Measurements from ENCODE around the gene COMMD10. TPM values are rescaled to one million over a fixed set of nuclear protein-coding genes. Genes with fewer than 3 reads are reported as not detected.

The COMMD10 gene
- total and polyA plus RNA-seq, 2 of the 4 experiments (the other 2 are of a cell fraction): 12.8 to 20.4 TPM

DNA sequence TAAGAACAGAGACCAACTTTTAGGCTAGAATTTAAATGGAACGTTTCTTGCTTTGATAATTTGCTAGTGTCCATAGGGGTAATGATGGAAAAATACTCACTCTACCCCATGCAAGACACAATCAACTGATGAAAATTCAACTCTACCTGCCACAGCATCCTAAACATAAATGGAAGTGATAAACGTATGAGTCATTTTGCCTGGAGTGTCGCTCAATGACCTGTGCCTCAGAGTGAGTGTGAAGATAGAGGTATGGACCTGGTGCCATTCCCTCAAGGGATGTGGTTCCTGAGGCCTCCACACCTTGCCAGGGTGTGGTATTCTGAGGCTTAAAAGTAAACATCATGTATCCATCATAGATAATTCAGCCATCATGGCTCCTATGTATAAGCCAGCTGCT lies 38.6 kb upstream of the COMMD10 start:
- no peak overlapping the region for H4K8ac ChIP-seq (ENCODE audit: low read depth in 2 of 2, low read length in 2 of 2)
- H3K9me1 ChIP-seq (ENCODE audit: insufficient read depth, low read length): no peaks in the 10 kb centered on the region; the same call in 1 of the 2 replicates
- H3K23ac ChIP-seq (ENCODE audit: low read depth, low read length): no peak overlapping the region
- H2AK9ac ChIP-seq (replicated peaks; ENCODE audit: low read depth, low read length, poor library complexity): no peak overlapping the region
- in situ Hi-C loops (cut with MboI; ENCODE audit: low sequenced_read_pairs): no loop called here
- H3K4me2 ChIP-seq (ENCODE audit: low read depth, low read length): no peak overlapping the region
- H3K4me1 ChIP-seq (ENCODE audit: control insufficient read depth, insufficient read depth, low read length): no peaks in the 10 kb centered on the region
- no peaks in the 10 kb centered on the region for H3K79me1 ChIP-seq (ENCODE audit: low read depth in 1 of 2, low read length in 2 of 2)
- H3K36me3 ChIP-seq (ENCODE audit: control insufficient read depth, insufficient read depth, low read length): no peaks in the 10 kb centered on the region
- no peak overlapping the region for H3K9ac ChIP-seq (ENCODE audit: low read depth, low read length)
- no peak overlapping the region for H3K18ac ChIP-seq (ENCODE audit: low read depth, low read length)
- intact Hi-C loops (cut with micrococcal nuclease): no loop called here
- H2BK15ac ChIP-seq (ENCODE audit: low read depth, low read length): no peak overlapping the region
- no peak overlapping the region for H2BK120ac ChIP-seq (ENCODE audit: low read depth, low read length)
- no peak for ATAC-seq (ENCODE audit: low read depth)
- no peak overlapping the region for H3K56ac ChIP-seq (ENCODE audit: extremely low read depth, insufficient read depth, low read length)
- H3K4me3 ChIP-seq (ENCODE audit: insufficient read depth, low read depth, low read length): no peak overlapping the region
- CTCF ChIA-PET: no interaction called here
- no peak overlapping the region for H4K5ac ChIP-seq (ENCODE audit: low read depth, low read length)
- no peaks in the 10 kb centered on the region for H3K9me3 ChIP-seq (ENCODE audit: control insufficient read depth, insufficient read depth, low read length)
- dilution Hi-C loops (cut with HindIII; ENCODE audit: low sequenced_read_pairs, unreplicated experiment): no loop called here
- POLR2A ChIA-PET (ENCODE audit: unreplicated experiment): no interaction called here
- H2AK5ac ChIP-seq (ENCODE audit: low read depth, low read length): no peak overlapping the region
- no peak overlapping the region for H2BK5ac ChIP-seq (ENCODE audit: low read depth, low read length, poor library complexity, severe bottlenecking)
- H2AFZ ChIP-seq (replicated peaks; ENCODE audit: low read length, poor library complexity): no peak overlapping the region
- DNase-seq: no peak
- H3K14ac ChIP-seq (replicated peaks; ENCODE audit: low read depth, low read length): no peak overlapping the region
- no peak overlapping the region for H3K4ac ChIP-seq (ENCODE audit: low read depth, low read length)
- no peak overlapping the region for H4K91ac ChIP-seq (ENCODE audit: insufficient read depth, low read depth, low read length)
- peaks cover 17% of the 10 kb centered on the region for H3K27me3 ChIP-seq (ENCODE audit: control insufficient read depth, insufficient read depth, low read length)
- no peak overlapping the region for H2BK20ac ChIP-seq (ENCODE audit: low read depth, low read length)
- no TSS peak for BruUV-seq (replicated peaks)
- H3K27ac ChIP-seq (ENCODE audit: insufficient read depth, low read length): no peak overlapping the region
- WGBS, 2 experiments (ENCODE audit: extremely low coverage in 2 of 2, insufficient read length in 1 of 2): no CpG with 5 or more reads among the region's 3 CpGs
- TF ChIP-seq, protein P1, sequence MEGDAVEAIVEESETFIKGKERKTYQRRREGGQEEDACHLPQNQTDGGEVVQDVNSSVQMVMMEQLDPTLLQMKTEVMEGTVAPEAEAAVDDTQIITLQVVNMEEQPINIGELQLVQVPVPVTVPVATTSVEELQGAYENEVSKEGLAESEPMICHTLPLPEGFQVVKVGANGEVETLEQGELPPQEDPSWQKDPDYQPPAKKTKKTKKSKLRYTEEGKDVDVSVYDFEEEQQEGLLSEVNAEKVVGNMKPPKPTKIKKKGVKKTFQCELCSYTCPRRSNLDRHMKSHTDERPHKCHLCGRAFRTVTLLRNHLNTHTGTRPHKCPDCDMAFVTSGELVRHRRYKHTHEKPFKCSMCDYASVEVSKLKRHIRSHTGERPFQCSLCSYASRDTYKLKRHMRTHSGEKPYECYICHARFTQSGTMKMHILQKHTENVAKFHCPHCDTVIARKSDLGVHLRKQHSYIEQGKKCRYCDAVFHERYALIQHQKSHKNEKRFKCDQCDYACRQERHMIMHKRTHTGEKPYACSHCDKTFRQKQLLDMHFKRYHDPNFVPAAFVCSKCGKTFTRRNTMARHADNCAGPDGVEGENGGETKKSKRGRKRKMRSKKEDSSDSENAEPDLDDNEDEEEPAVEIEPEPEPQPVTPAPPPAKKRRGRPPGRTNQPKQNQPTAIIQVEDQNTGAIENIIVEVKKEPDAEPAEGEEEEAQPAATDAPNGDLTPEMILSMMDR (conservative IDR thresholded peaks at IDR 0.05; ENCODE audit: low read depth, low read length): no peak
- no peak for TF ChIP-seq FOS (IDR thresholded peaks at IDR 0.05; ENCODE audit: low read depth, low read length)
- TF ChIP-seq MXI1 (IDR thresholded peaks at IDR 0.05; ENCODE audit: borderline replicate concordance, low read depth, low read length): no peak
- no peaks in the 10 kb centered on the region for H4K20me1 ChIP-seq (ENCODE audit: insufficient read depth, low read length)

Measured in IMR-90 (cell line).